ENCODE measurements around the gene DCAF8L2. TPM values are rescaled to one million over a fixed set of nuclear protein-coding genes. Genes with fewer than 3 reads are reported as not detected.

DCAF8L2 gene
- total and polyA plus RNA-seq, 2 donors (not counting 3 experiments of a cell fraction or from before 2014, with no cell fraction given) = 0.15 to 0.36 TPM

DNA sequence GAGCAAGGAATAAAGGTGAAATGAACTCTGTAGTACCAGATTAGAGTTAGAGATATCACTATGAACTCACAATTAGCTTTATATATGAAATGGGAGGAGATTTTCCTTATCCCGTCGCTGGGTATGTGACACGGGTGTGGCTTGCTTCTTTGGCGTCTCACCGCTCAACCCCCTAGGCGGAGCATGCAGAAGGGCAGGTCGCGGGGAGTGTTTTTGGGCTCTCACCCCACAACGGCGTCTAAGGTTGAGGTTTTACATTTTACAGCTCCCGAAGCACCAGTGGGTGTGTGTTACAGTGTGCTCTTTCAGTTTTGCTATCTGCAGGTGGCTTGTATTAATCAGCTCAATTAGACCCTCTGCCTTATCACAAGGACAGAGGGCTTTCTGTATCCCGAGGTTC, 175.6 kb downstream of the DCAF8L2 start:
- Histone ChIP-seq H3K9ac (replicated peaks; ENCODE audit: extremely low read depth, insufficient read depth, low read length) (no peak overlapping the region), H2AFZ (ENCODE audit: low read depth, low read length) (no peak overlapping the region), H3K36me3 (ENCODE audit: control insufficient read depth in 2 of 2, extremely low read depth in 1 of 2, insufficient read depth in 2 of 2, low read length in 2 of 2) (no peaks in the 10 kb centered on the region), H3K9me3 (replicated peaks; ENCODE audit: control insufficient read depth, insufficient read depth, low read length) (no peaks in the 10 kb centered on the region), H3K79me2 (ENCODE audit: control insufficient read depth, insufficient read depth, low read length) (no peaks in the 10 kb centered on the region), H3K4me3 (replicated peaks in 1 of 3; ENCODE audit: insufficient read depth in 1 of 3, low read depth in 1 of 3, low read length in 3 of 3) (no peak overlapping the region), H4K20me1 (replicated peaks; ENCODE audit: control insufficient read depth, extremely low read depth, insufficient read depth, low read length) (no peaks in the 10 kb centered on the region), H3K4me2 (ENCODE audit: insufficient read depth, low read length) (no peak overlapping the region), H3K9me1 (replicated peaks; ENCODE audit: control insufficient read depth, extremely low read depth, insufficient read depth, low read length) (no peaks in the 10 kb centered on the region), H3K27ac (ENCODE audit: insufficient read depth, low read depth, low read length) (no peak overlapping the region), H3K4me1 (ENCODE audit: control insufficient read depth, extremely low read depth, insufficient read depth, low read length) (peaks cover 10% of the 10 kb centered on the region), H3K27me3 (ENCODE audit: control insufficient read depth in 2 of 2, insufficient read depth in 2 of 2, low read length in 2 of 2) (no peaks in the 10 kb centered on the region)
- DNase-seq (ENCODE audit: low read depth, low spot score) = no peak
- no peak for TF ChIP-seq GATA2 (IDR thresholded peaks at IDR 0.05; ENCODE audit: insufficient read depth, insufficient read length, low read depth, low read length)
- TF ChIP-seq JUN (IDR thresholded peaks at IDR 0.05; ENCODE audit: borderline replicate concordance, insufficient read depth, insufficient read length, low read depth) = no peak
- TF ChIP-seq POLR2A (IDR thresholded peaks at IDR 0.05; ENCODE audit: low read depth, low read length) = no peak
- TF ChIP-seq POLR2AphosphoS5 (IDR thresholded peaks at IDR 0.05; ENCODE audit: insufficient read depth, low read depth, low read length) = no peak
- TF ChIP-seq EZH2 (IDR thresholded peaks at IDR 0.05; ENCODE audit: borderline replicate concordance, low read depth, low read length, severe bottlenecking) = no peak
- TF ChIP-seq MAX (IDR thresholded peaks at IDR 0.05; ENCODE audit: insufficient read depth, insufficient read length) = no peak
- TF ChIP-seq MYC (IDR thresholded peaks at IDR 0.05; ENCODE audit: low read depth, low read length) = no peak
- TF ChIP-seq FOS (IDR thresholded peaks at IDR 0.05; ENCODE audit: borderline replicate concordance, insufficient read depth, low read length) = no peak
- TF ChIP-seq, protein P1, sequence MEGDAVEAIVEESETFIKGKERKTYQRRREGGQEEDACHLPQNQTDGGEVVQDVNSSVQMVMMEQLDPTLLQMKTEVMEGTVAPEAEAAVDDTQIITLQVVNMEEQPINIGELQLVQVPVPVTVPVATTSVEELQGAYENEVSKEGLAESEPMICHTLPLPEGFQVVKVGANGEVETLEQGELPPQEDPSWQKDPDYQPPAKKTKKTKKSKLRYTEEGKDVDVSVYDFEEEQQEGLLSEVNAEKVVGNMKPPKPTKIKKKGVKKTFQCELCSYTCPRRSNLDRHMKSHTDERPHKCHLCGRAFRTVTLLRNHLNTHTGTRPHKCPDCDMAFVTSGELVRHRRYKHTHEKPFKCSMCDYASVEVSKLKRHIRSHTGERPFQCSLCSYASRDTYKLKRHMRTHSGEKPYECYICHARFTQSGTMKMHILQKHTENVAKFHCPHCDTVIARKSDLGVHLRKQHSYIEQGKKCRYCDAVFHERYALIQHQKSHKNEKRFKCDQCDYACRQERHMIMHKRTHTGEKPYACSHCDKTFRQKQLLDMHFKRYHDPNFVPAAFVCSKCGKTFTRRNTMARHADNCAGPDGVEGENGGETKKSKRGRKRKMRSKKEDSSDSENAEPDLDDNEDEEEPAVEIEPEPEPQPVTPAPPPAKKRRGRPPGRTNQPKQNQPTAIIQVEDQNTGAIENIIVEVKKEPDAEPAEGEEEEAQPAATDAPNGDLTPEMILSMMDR (IDR thresholded peaks at IDR 0.05; ENCODE audit: extremely low read depth in 1 of 2, insufficient read depth in 1 of 2, low read depth in 1 of 2, low read length in 2 of 2) = no peak
- intact Hi-C loops (cut with micrococcal nuclease) = no loop called here
- ChIA-PET POLR2A (no interaction called here), CTCF (no interaction called here)
- no peak for FAIRE-seq
- dilution Hi-C loops (cut with MboI; ENCODE audit: extremely low pct_ligation_motif_present, low sequenced_read_pairs) = no loop called here
- no TSS peak for BruUV-seq (replicated peaks)
